K562 (cell line): Measurements from ENCODE around the gene TXNL4A. TPM values are rescaled to one million over a fixed set of nuclear protein-coding genes. Genes with fewer than 3 reads are reported as not detected.

ENCODE experiments used
- ATAC-seq: fragments of 200-7000 bp; cut with Tn5 transposase; 3 replicates; pipeline ENCODE4 v1.9.1; 2020; ENCODE audit warnings: moderate library complexity
- BruUV-seq: library from RNA; stranded (reverse); fragments of 400-500 nt; replicated peaks from 2 replicates; lab custom pipeline; 2021; lab: Mats Ljungman, UMichigan
- CTCF ChIA-PET: fragments of 300-600 bp; formaldehyde crosslinking; extraction: SDS; loops from one replicate; lab custom pipeline; 2021; ENCODE audit warnings: low intra/inter-chr PET ratio; lab: Yijun Ruan, JAX
- POLR2A ChIA-PET: fragments of 300-600, 350-650 bp; sonication (Branson Sonifier 250); formaldehyde crosslinking; extraction: SDS; loops from one replicate; lab custom pipeline; 2021; ENCODE audit warnings: antibody characterized with exemption, inconsistent platforms; lab: Yijun Ruan, JAX
- DNase-seq, 4 experiments: peaks; one replicate each; pipeline versions ENCODE4 v3.0.0 to v3.0.0-alpha.2; 2011 to 2018; ENCODE audit warnings: low spot score in 3 of 4, mixed read lengths in 3 of 4; ENCODE audit errors: extremely low read depth in 1 of 4
- FAIRE-seq: peaks from 2 replicates; lab custom pipeline; 2011; peaks lifted over from hg19 to GRCh38; lab: Jason Lieb, UNC
- H2AFZ ChIP-seq: 2 replicates; pipeline ENCODE4 v1.6.0; 2011; ENCODE audit warnings: low read depth, low read length, control low read depth, inconsistent platforms
- H3K27ac ChIP-seq: fragments of 200-600 bp; 3 replicates; pipeline ENCODE4 v1.8.0; 2011; ENCODE audit warnings: low read depth, mild to moderate bottlenecking, control low read depth, inconsistent platforms, low read length, moderate library complexity, mixed read lengths; ENCODE audit errors: extremely low read depth
- H3K27me3 ChIP-seq, 2 experiments: fragments of 300-600 bp in 1 of 2; 2 replicates in 1 of 2; 3 replicates in 1 of 2; pipeline versions ENCODE4 v1.6.0 to v1.8.0; 2011; ENCODE audit warnings: inconsistent platforms in 2 of 2, low read length in 2 of 2, mild to moderate bottlenecking in 1 of 2, mixed read lengths in 1 of 2, moderate library complexity in 1 of 2; ENCODE audit not compliant: control insufficient read depth in 2 of 2, insufficient read depth in 2 of 2
- H3K36me3 ChIP-seq: fragments of 300-600 bp; 3 replicates; pipeline ENCODE4 v1.8.0; 2011; ENCODE audit warnings: mild to moderate bottlenecking, low read length, inconsistent platforms; ENCODE audit not compliant: control insufficient read depth, insufficient read depth
- H3K4me1 ChIP-seq, 2 experiments: fragments of 200-600 bp in 1 of 2; replicated peaks in 1 of 2; 2 replicates in 1 of 2; 3 replicates in 1 of 2; pipeline versions ENCODE4 v1.5.1 to v1.8.0; 2011; ENCODE audit warnings: inconsistent platforms in 2 of 2, low read length in 2 of 2, mild to moderate bottlenecking in 1 of 2, mixed read lengths in 1 of 2, moderate library complexity in 1 of 2; ENCODE audit not compliant: control insufficient read depth in 2 of 2, insufficient read depth in 2 of 2
- H3K4me2 ChIP-seq: 2 replicates; pipeline ENCODE4 v1.6.1; 2011; ENCODE audit warnings: low read length, control low read depth, inconsistent platforms, mixed read lengths; ENCODE audit not compliant: insufficient read depth
- H3K4me3 ChIP-seq: fragments of 200-600 bp; sonication (generic), shearing (Covaris generic); 2 replicates; pipeline ENCODE4 v1.5.1; 2016; ENCODE audit warnings: control low read depth, inconsistent platforms
- H3K79me2 ChIP-seq: fragments of 200-600 bp; 3 replicates; pipeline ENCODE4 v1.8.0; 2011; ENCODE audit warnings: low read length, inconsistent platforms; ENCODE audit not compliant: control insufficient read depth, insufficient read depth
- H3K9ac ChIP-seq, 2 experiments: 2 replicates each; pipeline versions ENCODE4 v1.6.0 to v1.6.1; 2011; ENCODE audit warnings: low read depth in 2 of 2, low read length in 2 of 2, control low read depth in 1 of 2, inconsistent platforms in 1 of 2, mild to moderate bottlenecking in 1 of 2, mixed read lengths in 1 of 2; ENCODE audit not compliant: insufficient read depth in 1 of 2
- H3K9me1 ChIP-seq: one replicate; pipeline ENCODE4 v1.6.0; 2011; ENCODE audit warnings: inconsistent platforms, mild to moderate bottlenecking, low read length, moderate library complexity; ENCODE audit not compliant: control insufficient read depth, insufficient read depth
- H3K9me3 ChIP-seq: replicated peaks from 2 replicates; pipeline ENCODE4 v1.5.1; 2011; ENCODE audit warnings: low read depth, low read length, inconsistent platforms; ENCODE audit not compliant: control insufficient read depth, insufficient read depth
- H4K20me1 ChIP-seq: replicated peaks from 2 replicates; pipeline ENCODE4 v1.6.1; 2011; ENCODE audit warnings: low read length, inconsistent platforms, mixed read lengths; ENCODE audit not compliant: control insufficient read depth, insufficient read depth
- CBFB ChIP-seq: sonication (generic); formaldehyde crosslinking; IDR thresholded peaks from 2 replicates; pipeline ENCODE4 v1.4.0; 2020; ENCODE audit warnings: mild to moderate bottlenecking, missing genetic modification reagents
- DPF2 ChIP-seq: fragments of 450-650 bp; IDR thresholded peaks from 2 replicates; pipeline ENCODE4 v1.6.1; 2016
- EGR1 ChIP-seq: fragments of 450-650 bp; conservative IDR thresholded peaks from 2 replicates; pipeline ENCODE4 v1.6.1; 2017; ENCODE audit warnings: mild to moderate bottlenecking
- FOXJ2 ChIP-seq: fragments of 200-800 bp; sonication (Bioruptor generic); IDR thresholded peaks from 2 replicates; pipeline ENCODE4 v1.6.1; 2016; ENCODE audit warnings: missing genetic modification characterization, missing compliant biosample characterization
- HOXB6 ChIP-seq: fragments of 250-450 bp; sonication (Bioruptor Pico); IDR thresholded peaks from 2 replicates; pipeline ENCODE4 v1.5.1; 2022; ENCODE audit warnings: mild to moderate bottlenecking, borderline replicate concordance
- MAFG ChIP-seq: fragments of 450-650 bp; conservative IDR thresholded peaks from 2 replicates; pipeline ENCODE4 v1.6.1; 2016; ENCODE audit warnings: missing genetic modification characterization, missing compliant biosample characterization
- MCM5 ChIP-seq: fragments of 450-650 bp; IDR thresholded peaks from 2 replicates; pipeline ENCODE4 v1.6.1; 2016; ENCODE audit warnings: low read depth
- POLR2A ChIP-seq: fragments of 450-650 bp; conservative IDR thresholded peaks from 2 replicates; pipeline ENCODE4 v1.6.1; 2016
- PPARD ChIP-seq: fragments of 250-450 bp; sonication (Bioruptor Pico); IDR thresholded peaks from 2 replicates; pipeline ENCODE4 v1.8.0; 2022; ENCODE audit warnings: inconsistent platforms, mild to moderate bottlenecking, moderate library complexity
- RFX1 ChIP-seq: fragments of 450-650 bp; IDR thresholded peaks from 2 replicates; pipeline ENCODE4 v1.6.1; 2016; ENCODE audit warnings: mild to moderate bottlenecking, moderate library complexity
- RUNX1 ChIP-seq: sonication (generic); IDR thresholded peaks from 2 replicates; pipeline ENCODE4 v1.6.1; 2016; ENCODE audit warnings: antibody characterized with exemption, low read depth
- SAFB ChIP-seq: fragments of 200-400 bp; formaldehyde crosslinking; IDR thresholded peaks from 2 replicates; pipeline ENCODE4 v1.6.1; 2017; ENCODE audit warnings: low read depth, low read length, borderline replicate concordance
- SIN3A ChIP-seq, 2 experiments: fragments of 150-350 bp in 1 of 2; IDR thresholded peaks; 2 replicates each; pipeline ENCODE4 v1.6.1; 2011 to 2016; ENCODE audit warnings: borderline replicate concordance in 2 of 2, low read depth in 2 of 2, low read length in 2 of 2, mild to moderate bottlenecking in 2 of 2, moderate library complexity in 2 of 2; ENCODE audit not compliant: control insufficient read depth in 1 of 2
- SMAD1 ChIP-seq: fragments of 150-350 bp; IDR thresholded peaks from 2 replicates; pipeline ENCODE4 v1.6.1; 2014; ENCODE audit warnings: low read length, low read depth; ENCODE audit not compliant: partially characterized antibody
- STAT5A ChIP-seq: IDR thresholded peaks from 2 replicates; pipeline ENCODE4 v1.6.1; 2012; ENCODE audit warnings: low read length, inconsistent platforms, borderline replicate concordance
- SUPT5H ChIP-seq: fragments of 450-650 bp; IDR thresholded peaks from 2 replicates; pipeline ENCODE4 v1.6.1; 2016
- ZNF184 ChIP-seq: sonication (generic); formaldehyde crosslinking; IDR thresholded peaks from 2 replicates; pipeline ENCODE4 v1.5.0; 2020; ENCODE audit warnings: missing genetic modification reagents
- ZNF224 ChIP-seq: sonication (generic); formaldehyde crosslinking; IDR thresholded peaks from 2 replicates; pipeline ENCODE4 v1.8.0; 2022; ENCODE audit warnings: mild to moderate bottlenecking, missing genetic modification reagents
- WGBS: fragments of 100-300 bp; shearing (Covaris generic); methylation state at CpG from one replicate; pipeline ENCODE4 v1.1.6; 2016; ENCODE audit warnings: low coverage, mixed read lengths; ENCODE audit not compliant: insufficient coverage; ENCODE audit errors: missing lambda C conversion rate; 5-methylcytosine and 5-hydroxymethylcytosine counted together
- in situ Hi-C: fragments of 300-500 bp; cut with MboI; formaldehyde crosslinking; loops from 4 replicates; pipeline ENCODE4 v1.15.0; 2018; ENCODE audit warnings: inconsistent platforms, mixed read lengths
- intact Hi-C: fragments of 100-400 bp; cut with micrococcal nuclease; formaldehyde crosslinking; loops from 2 replicates; pipeline ENCODE4 v1.14.2; 2022
- polyA plus RNA-seq, 8 experiments: library from polyadenylated mRNA; depleted of rRNA in 4 of 8; stranded (reverse) in 5 of 8; unstranded in 3 of 8; fragments of >200 nt; fragmentation: Nextera tagmentation in 2 of 8; fragmentation: Illumina TruSeq in 1 of 8; extraction: Ambion mirVana in 2 of 8; extraction: Trizol in 1 of 8; gene quantifications; 2 replicates each; pipeline versions ENCODE4 v1.2.1 to v1.2.3, GENCODE V29; 2011 to 2014; ENCODE audit warnings: inconsistent platforms in 1 of 8, missing spikeins in 1 of 8
- total RNA-seq, 7 experiments: library from RNA; depleted of rRNA in 6 of 7; stranded (reverse); fragments of >200 nt in 6 of 7; fragmentation: Illumina TruSeq in 2 of 7; extraction: Trizol in 2 of 7; gene quantifications; 2 replicates each; pipeline versions ENCODE4 v1.2.1 to v1.2.3, GENCODE V29; 2011 to 2021; ENCODE audit warnings: low replicate concordance in 1 of 7
- TF ChIP-seq, protein P1 (sequence below), 3 experiments: IDR thresholded peaks in 2 of 3; conservative IDR thresholded peaks in 1 of 3; 2 replicates each; pipeline ENCODE4 v1.5.1; 2011 to 2012; ENCODE audit warnings: low read length in 3 of 3, mild to moderate bottlenecking in 3 of 3, control low read depth in 2 of 3, improper control_type of control experiment in 1 of 3, inconsistent platforms in 1 of 3, low read depth in 1 of 3, mixed read lengths in 1 of 3, moderate library complexity in 1 of 3; ENCODE audit not compliant: insufficient read depth in 2 of 3
- TF ChIP-seq, protein P2 (sequence below): fragments of 450-650 bp; formaldehyde crosslinking; conservative IDR thresholded peaks from 2 replicates; pipeline ENCODE4 v1.4.0; 2022; ENCODE audit warnings: mild to moderate bottlenecking, missing genetic modification characterization
- TF ChIP-seq, protein P3 (sequence below): fragments of 250-450 bp; sonication (Bioruptor Pico); IDR thresholded peaks from 2 replicates; pipeline ENCODE4 v1.9.0; 2021; ENCODE audit warnings: mild to moderate bottlenecking, inconsistent platforms

TXNL4A gene
- total and polyA plus RNA-seq, 9 of the 15 experiments (the other 6 are each of a cell fraction or from before 2014, with no cell fraction given), result 27.0 to 132 (median 87.5) TPM

DNA sequence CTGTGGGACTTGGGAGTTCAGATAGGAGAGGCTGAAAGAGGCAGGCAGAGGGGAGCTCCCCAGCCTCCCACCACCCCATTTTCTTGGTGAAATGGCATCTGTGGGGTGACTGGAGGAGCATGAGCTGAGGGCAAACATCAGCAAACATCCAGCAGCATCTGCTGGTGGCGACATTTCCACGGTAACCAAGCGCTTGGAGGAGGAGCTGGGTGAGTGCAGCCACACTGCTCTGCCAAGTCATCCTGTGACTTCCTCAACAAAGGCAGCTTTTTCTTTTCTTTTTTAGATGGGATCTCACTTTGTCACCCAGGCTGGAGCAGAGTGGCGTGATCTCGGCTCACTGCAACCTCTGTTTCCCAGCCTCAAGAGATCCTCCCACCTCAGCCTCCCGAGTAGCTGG, 5.6 kb downstream of the TXNL4A start:
- intact Hi-C loops, result no loop called here
- peak overlapping the region; percentile 36; the same call in 2 of the 3 replicates for H3K27ac ChIP-seq
- peaks cover 100% of the 10 kb centered on the region for H3K79me2 ChIP-seq
- H3K9me1 ChIP-seq, result peaks cover 7% of the 10 kb centered on the region
- DNase-seq (peak in 3 of 4 experiments; percentile 17 to 54 (median 32)), FAIRE-seq (peak; percentile 61), ATAC-seq (peak; percentile 76)
- peaks cover 66% of the 10 kb centered on the region for H3K36me3 ChIP-seq
- in situ Hi-C loops, result no loop called here
- ChIA-PET POLR2A (interaction anchor here (0.8 kb wide), 1 partner anchor 21 kb away, joined by 3 read pairs; no protein-coding TSS in a partner anchor), CTCF (no interaction called here)
- H3K27me3 ChIP-seq, result no peaks in the 10 kb centered on the region
- no peak overlapping the region for H2AFZ ChIP-seq
- no peak overlapping the region for H3K4me3 ChIP-seq
- H3K4me1 ChIP-seq, result peaks cover 17 to 22% of the 10 kb centered on the region in 2 experiments; a peak in 3 of 5 replicates
- BruUV-seq, result no TSS peak
- no peaks in the 10 kb centered on the region for H3K9me3 ChIP-seq
- no peak overlapping the region for H3K9ac ChIP-seq
- peaks cover 28% of the 10 kb centered on the region for H4K20me1 ChIP-seq
- no peak overlapping the region for H3K4me2 ChIP-seq
- WGBS, result 65% methylated on average over 5 of the region's 6 CpGs
- TF ChIP-seq FOXJ2 (tag) (no peak), HOXB6 (no peak), CBFB (no peak), SUPT5H (no peak), POLR2A (no peak), ZNF224 (CRISPR knock-in tag) (no peak), RFX1 (peak; percentile 46; the same call in 1 of the 2 replicates), EGR1 (no peak), SAFB (no peak), ZNF184 (CRISPR knock-in tag) (no peak), SIN3A (IDR thresholded peaks at IDR 0.05; ENCODE audit: borderline replicate concordance in 2 of 2, control insufficient read depth in 1 of 2, low read depth in 2 of 2, low read length in 2 of 2) (no peak), MAFG (tag) (peak; percentile 28), MCM5 (no peak), RUNX1 (no peak), SMAD1 (no peak), PPARD (CRISPR knock-in tag) (no peak), STAT5A (no peak), DPF2 (0 out of 2 replicates have a peak, but pooled peaks have one; percentile 15)
- TF ChIP-seq, protein P1, sequence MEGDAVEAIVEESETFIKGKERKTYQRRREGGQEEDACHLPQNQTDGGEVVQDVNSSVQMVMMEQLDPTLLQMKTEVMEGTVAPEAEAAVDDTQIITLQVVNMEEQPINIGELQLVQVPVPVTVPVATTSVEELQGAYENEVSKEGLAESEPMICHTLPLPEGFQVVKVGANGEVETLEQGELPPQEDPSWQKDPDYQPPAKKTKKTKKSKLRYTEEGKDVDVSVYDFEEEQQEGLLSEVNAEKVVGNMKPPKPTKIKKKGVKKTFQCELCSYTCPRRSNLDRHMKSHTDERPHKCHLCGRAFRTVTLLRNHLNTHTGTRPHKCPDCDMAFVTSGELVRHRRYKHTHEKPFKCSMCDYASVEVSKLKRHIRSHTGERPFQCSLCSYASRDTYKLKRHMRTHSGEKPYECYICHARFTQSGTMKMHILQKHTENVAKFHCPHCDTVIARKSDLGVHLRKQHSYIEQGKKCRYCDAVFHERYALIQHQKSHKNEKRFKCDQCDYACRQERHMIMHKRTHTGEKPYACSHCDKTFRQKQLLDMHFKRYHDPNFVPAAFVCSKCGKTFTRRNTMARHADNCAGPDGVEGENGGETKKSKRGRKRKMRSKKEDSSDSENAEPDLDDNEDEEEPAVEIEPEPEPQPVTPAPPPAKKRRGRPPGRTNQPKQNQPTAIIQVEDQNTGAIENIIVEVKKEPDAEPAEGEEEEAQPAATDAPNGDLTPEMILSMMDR (IDR thresholded peaks at IDR 0.05 in 2 of 3, conservative IDR thresholded peaks at IDR 0.05 in 1 of 3; ENCODE audit: insufficient read depth in 2 of 3, low read depth in 1 of 3, low read length in 3 of 3), result peak in 2 of 3 experiments; percentile 8 to 37; a peak in 2 of 6 replicates
- TF ChIP-seq, protein P2, sequence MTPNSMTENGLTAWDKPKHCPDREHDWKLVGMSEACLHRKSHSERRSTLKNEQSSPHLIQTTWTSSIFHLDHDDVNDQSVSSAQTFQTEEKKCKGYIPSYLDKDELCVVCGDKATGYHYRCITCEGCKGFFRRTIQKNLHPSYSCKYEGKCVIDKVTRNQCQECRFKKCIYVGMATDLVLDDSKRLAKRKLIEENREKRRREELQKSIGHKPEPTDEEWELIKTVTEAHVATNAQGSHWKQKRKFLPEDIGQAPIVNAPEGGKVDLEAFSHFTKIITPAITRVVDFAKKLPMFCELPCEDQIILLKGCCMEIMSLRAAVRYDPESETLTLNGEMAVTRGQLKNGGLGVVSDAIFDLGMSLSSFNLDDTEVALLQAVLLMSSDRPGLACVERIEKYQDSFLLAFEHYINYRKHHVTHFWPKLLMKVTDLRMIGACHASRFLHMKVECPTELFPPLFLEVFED (CRISPR knock-in tag), result no peak
- TF ChIP-seq, protein P3, sequence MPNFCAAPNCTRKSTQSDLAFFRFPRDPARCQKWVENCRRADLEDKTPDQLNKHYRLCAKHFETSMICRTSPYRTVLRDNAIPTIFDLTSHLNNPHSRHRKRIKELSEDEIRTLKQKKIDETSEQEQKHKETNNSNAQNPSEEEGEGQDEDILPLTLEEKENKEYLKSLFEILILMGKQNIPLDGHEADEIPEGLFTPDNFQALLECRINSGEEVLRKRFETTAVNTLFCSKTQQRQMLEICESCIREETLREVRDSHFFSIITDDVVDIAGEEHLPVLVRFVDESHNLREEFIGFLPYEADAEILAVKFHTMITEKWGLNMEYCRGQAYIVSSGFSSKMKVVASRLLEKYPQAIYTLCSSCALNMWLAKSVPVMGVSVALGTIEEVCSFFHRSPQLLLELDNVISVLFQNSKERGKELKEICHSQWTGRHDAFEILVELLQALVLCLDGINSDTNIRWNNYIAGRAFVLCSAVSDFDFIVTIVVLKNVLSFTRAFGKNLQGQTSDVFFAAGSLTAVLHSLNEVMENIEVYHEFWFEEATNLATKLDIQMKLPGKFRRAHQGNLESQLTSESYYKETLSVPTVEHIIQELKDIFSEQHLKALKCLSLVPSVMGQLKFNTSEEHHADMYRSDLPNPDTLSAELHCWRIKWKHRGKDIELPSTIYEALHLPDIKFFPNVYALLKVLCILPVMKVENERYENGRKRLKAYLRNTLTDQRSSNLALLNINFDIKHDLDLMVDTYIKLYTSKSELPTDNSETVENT (CRISPR knock-in tag), result no peak
